GM12874 (cell line): ENCODE data around the gene SLC26A8.

Experiments used
- CTCF ChIP-seq: IDR thresholded peaks from 2 replicates; pipeline ENCODE4 v1.5.1; 2011; ENCODE audit warnings: low read depth, mild to moderate bottlenecking, control low read depth, low read length, moderate library complexity; ENCODE audit not compliant: insufficient read depth

SLC26A8 gene

GRCh38 chr6:35911871-35912653 lies 112.4 kb downstream of the SLC26A8 start:
- TF ChIP-seq CTCF = no peak

- no peak for TF ChIP-seq CTCF
These were observed 116.7 kb downstream of the SLC26A8 start for GRCh38 chr6:35907750-35908149.

GRCh38 chr6:35906499-35906846 lies 118.0 kb downstream of the SLC26A8 start:
- TF ChIP-seq CTCF = no peak

GRCh38 chr6:35905841-35906498 lies 118.5 kb downstream of the SLC26A8 start:
- no peak for TF ChIP-seq CTCF

- no peak for TF ChIP-seq CTCF
These were observed 119.2 kb downstream of the SLC26A8 start for GRCh38 chr6:35905141-35905785.

GRCh38 chr6:35903679-35904078 lies 120.8 kb downstream of the SLC26A8 start:
- no peak for TF ChIP-seq CTCF

GRCh38 chr6:35900448-35900847 lies 124.0 kb downstream of the SLC26A8 start:
- no peak for TF ChIP-seq CTCF
